NCI-H2171 (cell line): ENCODE measurements around the gene SLC24A3.

Experiments
- DNase-seq: peaks from one replicate; lab custom pipeline; 2025; lab: John Stamatoyannopoulos, UW

Gene SLC24A3

DNA sequence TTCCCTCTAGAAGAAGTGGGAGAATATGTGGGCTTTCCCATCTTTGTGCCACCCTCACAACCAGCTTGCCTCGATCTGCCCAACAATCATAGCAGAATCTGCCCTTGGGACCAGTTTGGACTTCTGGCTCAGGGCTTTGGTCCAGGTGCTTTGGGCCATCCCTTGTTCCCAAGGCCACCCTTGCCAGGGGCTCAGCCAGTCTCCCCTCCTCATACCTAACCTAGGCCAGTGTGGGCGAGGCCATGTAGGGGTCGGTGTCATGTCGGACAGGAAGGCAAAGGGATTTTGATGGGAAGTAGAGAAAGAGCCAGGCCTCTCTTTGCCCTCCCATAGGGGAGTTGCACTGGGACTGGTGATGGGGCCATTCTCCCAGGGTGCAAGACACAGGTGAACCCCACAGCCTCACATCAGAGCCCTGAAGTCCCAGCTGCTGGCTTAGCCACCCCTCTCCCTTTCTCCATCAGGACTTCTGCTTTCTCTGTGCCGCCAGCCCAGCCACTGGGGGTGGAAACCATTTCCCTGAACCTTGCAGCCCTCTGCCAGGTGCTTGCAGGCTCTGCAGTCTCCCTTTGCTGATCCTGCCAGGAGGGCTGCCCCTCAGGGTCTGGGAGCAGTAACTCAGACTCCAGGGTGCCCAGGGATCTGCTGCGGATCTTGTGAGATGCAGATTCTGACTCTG, 60.7 kb downstream of the SLC24A3 start:
- no peak for DNase-seq

DNA sequence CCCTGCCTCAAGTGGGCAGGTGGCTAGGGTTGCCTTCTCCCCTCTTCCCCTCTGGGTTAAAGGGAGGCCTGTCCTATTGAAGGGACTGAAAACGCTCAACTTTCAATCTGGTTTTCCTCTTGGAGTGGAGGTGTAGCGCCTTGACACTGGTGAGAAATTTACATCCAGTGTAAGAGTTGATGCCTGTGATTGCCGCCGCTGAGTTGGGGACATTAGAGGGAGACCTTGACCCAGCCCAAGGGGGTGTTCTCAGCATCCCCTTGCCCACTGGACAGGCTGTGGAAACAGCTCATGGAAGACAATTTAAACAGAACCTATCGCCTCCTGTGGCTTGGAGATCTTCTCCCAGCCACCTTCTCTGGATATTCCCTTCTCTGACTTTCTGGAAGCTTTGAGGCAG, 61.6 kb downstream of the SLC24A3 start:
- DNase-seq: no peak

DNA sequence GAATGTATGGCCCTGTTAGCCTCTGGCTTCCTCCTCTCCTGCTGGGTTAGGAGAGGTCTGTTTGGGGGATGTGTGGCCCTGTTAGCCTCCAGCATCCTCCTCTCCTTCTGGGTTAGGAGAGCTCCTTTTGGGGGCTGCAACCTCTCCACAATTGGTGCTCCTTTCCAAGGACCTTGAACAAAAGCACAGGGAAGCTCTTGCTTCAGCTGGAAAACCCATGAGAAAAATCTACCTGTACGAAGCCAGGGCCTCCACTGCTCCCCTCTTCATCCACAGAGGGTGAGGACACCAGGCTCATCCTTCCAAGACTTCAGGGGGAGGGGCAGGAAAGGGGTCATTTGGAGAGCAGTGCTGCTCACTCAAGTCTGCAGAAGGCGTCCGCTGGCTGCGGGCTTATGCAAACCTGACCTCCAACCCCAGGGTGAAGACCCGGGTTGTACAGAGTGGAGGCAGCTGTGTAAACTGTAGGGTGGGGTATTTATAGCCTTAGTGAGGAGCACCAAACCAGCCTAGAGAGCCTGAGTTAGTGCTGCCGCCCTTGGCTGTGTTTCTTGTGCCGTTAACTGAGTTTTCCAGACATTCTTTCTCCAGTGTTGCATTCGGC, 62.1 kb downstream of the SLC24A3 start:
- no peak for DNase-seq

DNA sequence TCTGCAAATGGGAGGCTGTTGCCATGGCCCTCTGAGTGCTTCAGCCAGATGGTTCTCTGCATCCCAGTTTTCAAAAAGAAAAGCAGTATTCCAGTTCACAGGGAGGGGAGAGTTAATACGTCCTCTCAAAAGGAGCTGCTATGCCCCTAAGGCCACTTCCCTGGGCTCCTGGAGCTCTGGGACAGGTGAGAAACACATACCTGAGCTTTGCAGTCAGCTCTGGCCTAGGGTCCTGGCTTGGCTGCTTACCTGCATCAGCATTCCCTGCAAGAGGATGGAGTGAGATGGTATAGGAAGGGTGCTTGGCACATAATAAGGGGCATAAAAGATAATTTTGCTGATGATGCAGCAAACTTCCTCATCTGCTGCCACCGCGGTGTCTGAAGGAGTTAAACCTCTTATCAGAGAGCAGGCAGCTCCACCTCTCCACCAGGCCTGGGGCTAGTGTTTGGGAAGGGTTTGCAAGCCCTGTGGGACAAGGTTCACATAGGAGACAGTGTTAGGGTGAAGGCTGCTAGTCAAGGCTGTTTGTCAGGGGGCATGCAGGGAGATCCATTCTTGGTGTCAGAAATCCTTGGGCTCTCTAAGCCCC, 62.7 kb downstream of the SLC24A3 start:
- no peak for DNase-seq

DNA sequence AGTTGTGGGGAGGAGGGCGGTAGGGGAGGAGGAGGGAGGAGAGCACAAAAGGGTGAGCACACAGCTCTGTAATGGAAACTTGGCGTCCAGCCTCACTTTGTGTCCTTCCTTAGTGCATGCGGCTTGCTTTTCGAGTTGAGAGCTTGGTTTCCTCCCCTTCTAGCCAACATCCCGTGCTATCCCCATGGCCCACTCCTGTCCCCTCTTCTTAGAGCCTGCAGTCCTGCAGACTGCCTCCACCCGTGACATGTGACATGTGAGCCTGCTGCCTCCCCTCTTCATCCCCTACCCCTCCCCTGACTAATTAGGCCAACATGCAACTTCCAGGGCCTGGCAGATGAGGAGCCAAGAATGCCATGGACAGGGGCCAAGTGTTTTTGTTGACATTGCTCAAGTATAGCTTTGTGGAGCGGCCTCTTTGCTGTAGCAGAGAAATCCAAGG, 63.2 kb downstream of the SLC24A3 start:
- DNase-seq: no peak

DNA sequence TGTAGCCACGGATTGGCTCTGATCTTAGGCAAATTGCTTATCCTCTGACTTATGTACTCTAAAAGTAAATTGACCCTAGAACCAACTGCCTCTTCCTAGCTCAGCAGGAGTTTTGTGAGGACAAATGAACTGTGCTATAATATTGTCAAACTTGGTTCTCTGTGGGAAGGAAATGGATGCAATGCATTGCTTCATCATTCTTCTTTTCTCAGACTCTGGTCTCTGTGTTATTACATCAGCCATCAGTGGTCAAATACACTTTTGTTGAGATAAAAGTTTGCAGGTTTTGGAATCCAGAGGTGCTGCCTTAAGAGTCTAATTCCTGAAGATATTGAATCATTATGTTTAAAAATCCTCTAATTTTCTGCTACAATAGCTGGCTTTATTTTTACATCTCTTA, 64.9 kb downstream of the SLC24A3 start:
- no peak for DNase-seq

DNA sequence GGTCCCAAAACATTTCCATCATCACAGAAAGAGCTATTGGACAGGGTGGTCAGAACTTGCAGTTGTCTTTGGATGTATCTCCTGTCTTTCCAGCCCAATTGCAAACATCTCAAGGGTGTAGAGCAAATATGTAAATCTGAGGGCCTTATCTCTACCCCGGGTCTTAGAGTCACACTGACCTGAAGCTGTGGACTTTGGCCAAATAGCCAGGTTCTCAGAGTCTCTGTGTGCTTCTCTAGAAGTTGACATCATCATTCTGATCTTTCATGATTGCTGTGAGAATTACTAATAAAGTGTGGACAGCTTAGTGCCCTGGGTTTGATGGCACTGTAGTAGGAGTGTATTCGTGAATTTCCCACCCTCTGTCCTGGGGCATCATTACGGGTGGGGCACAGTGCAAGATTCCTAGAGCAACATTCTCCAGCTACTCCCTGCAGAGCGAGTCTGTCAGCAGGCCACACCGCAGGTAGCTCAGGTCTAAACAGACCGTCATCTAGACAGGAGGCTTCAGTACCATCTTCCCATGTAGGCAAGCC, 71.1 kb downstream of the SLC24A3 start:
- DNase-seq: no peak

DNA sequence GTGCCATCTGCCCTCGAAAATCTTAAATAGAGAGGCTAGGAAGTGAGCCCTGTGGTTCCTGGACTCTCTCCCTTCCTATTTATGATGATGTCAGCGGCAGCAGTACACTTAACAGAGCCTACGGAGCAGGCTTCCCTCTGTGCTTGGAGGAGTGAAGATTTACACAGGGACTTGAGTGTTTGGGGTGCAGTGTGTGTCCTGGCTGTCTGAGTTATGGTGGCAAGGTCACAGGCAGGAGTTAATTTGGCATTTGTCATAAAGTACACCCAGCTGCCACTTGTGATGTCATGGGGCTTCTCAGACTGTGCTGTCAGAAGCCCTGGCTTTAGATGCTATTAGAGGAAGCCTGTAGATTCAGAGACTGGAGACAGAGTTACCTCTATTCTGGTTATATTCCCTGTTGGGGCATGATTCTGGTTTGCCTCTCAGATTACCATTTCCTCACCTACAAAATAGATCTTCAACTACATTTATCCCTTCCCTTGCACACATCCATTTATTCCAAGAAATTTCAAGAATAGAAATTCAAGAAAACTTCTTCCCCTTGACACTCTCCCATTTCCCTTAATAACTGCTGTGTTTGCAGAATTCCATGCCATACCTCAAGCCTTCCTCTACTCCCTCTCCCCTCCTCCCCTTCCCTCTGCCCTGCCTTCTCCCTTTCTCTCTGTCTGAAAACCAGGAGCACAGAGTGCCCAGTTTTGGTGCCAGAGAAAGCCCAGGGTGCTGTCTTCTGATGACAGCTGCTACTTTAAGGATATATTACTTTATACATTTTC, 72.1 kb downstream of the SLC24A3 start:
- DNase-seq: no peak

DNA sequence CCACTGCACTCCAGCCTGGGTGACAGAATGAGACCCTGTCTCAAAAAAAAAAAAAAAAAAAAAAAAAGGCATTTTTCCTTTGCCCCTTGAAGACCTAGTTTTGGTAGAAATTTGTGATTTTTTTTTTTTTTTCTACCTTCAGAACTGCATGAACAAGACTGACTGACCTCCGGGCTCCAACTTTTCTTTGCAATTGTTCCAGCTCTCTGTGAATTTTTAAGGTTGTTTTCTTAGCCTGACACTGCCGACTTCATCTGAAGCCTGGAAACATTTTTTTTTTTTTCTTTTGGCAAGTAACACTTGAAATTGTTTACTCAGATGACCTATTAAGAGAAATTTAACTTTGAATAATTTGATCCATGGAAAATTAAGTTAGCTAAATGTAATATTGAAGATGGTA, 73.0 kb downstream of the SLC24A3 start:
- DNase-seq: no peak

DNA sequence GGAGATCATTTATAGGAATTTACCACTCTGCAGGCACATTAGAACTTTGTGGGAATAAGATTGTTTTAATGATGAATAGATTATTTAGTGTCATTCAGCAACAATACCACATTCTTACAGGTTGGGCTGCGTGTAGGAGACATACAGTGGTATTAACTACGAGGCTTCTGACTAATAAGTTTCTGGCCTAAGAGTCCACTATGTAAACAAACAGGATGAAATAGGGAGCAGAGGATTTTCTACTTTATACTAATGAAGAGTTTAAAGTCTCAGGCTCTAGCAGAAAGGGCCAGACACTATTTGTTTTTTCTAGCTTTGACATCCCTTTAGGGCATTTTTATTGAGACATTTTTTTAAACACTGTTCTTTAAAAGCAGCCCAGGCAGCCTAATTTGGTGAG, 75.6 kb downstream of the SLC24A3 start:
- no peak for DNase-seq

DNA sequence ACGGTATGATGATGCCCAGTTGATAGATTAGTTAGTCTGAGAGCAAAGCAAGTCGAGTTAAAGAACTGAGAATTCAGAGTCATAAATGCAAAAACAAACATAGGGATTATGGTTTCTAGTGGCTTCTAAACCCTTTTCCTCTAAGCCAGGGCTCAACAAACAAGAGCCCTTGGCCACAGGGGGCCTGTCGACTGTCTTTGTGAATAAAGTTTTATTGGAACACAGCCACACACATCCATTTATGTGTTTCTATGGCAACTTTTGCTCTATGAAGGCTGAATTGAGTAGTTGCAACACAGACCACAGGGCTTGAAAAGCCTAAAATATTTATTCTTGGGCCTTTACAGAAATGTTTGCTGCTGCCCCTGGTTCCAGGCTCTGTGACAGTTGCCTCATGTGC, 76.2 kb downstream of the SLC24A3 start:
- DNase-seq: no peak

DNA sequence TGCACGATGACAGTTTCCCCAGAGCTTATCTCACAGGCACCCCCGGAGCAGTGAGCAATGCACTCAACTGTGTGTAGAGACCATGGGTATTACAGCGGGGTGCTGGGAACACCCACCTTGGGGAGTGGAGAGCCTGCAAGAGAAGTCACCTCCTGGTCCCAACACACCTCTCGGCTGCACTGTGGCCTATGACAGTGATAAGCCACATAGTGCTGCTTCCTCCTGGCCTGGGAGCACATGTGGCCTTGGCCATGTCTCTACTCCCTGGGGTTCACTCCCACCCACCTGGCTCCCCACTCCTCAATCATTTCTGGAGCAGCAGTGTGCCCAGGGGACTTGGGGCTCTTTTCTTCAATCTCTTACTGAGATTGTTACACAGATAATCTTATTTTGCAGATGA, 77.0 kb downstream of the SLC24A3 start:
- no peak for DNase-seq

DNA sequence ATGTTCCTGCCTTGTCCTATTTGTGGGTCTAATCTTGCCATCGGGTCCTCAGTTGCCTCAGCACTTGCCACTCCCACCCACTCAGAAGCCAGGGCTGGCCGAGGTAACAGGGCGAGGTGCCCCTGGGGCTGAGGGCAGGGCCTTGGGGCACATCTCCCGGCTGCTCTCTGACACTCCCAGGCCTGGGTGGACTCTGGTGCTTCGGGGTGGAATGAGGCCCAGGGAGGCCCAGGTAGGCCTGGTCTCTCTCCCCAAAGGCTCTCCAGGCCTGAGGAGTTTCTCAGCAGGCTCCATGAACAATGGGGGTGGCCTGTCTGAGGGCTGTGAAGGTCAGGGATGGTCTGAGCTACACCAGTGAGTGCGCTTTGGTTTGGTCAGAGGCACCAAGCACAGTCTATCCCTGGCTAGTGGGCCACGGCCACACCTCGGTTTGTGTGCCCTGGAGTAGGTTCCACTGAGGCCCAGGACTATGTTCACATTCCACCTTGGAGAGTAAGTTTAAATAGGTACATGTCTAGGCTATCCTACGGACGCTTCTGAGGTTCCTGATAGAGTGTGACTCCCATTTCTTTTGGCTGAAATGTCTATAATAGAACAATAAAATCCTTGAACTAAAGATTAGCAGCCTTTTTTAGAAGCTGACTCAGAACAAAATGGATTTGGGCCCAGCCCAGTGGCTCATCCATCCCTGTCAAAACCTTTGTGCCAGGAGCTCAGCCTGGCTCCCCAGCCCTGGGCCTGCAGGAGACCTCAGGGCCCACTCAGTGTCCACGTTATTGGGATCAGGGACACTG, 78.8 kb downstream of the SLC24A3 start:
- DNase-seq: no peak

DNA sequence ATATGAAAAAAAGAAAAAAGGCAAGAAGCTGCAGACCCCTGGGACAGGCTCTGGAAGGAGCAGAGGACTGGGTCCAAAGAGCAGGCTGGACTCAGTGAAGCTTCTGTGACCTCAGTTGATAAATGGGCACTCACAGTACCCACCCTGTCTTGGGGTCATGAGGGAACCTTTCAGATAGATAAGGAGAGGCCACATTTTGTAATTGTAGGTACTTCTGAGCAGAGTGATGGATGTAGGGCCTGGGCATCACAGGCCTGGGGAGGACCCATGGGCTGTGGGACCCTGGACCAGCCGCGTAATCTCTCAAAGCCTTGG, 79.3 kb downstream of the SLC24A3 start:
- DNase-seq: no peak

DNA sequence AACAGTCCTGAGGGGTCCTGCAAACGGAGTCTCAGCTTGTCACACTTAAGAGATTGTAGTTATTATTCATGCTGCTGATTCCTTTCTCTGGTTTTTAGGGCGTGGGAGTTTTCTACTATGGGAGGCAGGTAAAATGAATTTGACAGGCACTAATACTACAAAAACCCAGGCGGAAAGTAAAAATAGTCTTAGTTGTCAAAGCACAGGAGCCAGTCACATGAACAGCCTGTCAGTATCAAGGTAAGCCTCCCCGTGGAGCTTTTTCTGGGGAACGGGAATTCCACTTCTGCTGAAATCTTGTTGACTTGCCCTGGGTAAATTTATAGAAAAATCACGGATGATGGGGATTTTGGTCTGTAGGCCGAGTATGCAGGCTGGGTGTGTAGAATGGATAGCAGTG, 79.8 kb downstream of the SLC24A3 start:
- DNase-seq: no peak

DNA sequence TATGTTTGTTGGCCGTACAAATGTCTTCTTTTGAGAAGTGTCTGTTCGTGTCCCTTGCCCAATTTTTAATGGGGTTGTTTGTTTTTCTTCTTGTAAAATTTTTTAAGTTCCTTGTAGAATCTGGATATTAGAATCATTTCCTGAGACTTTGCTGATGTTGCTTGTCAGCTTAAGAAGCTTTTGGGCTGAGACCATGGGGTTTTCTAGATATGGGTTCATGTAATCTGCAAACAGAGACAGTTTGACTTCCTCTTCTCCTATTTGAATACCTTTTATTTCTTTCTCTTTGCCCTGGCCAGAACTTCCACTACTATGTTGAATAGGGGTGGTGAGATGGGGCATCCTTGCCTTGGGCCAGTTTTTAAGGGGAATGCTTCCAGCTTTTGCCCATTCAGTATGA, 82.6 kb downstream of the SLC24A3 start:
- no peak for DNase-seq

DNA sequence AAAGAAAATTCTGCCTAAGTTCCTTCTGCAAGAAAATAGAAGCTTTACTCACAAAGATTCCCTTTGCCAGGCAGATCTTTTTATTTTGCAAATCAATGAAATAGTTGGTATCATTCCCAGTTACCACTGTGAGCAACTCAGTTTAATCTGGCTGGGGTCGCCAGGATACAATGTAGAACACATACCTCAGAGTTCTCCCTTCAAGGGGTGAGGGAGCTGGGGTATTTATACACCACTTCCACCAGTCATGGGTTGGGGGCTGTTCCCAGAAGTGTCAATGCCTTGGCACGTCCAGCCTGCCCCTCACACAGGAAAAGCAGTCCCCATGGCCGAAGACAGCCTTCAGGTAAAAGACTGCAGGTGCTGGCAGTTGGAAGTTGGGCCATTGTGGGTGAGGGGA, 86.2 kb downstream of the SLC24A3 start:
- DNase-seq: no peak

DNA sequence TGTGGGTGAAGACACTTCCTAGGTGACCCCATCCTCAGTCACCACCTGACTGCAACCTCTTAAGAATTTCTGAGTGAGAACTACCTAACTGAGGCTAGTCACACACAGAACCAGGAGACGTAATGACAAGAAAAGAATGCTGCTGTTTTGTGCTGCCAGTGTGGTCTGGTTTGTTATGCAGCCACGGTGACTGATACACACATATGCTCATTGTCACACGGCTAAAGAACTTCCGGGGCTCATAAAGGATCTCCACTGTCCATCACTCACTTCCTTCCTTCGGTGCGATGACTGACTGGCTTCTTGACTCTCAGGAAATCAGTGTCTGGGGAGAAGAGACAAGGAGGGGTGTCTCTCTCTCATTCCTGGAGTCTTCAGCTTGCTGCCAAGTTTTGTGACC, 88.0 kb downstream of the SLC24A3 start:
- no peak for DNase-seq

DNA sequence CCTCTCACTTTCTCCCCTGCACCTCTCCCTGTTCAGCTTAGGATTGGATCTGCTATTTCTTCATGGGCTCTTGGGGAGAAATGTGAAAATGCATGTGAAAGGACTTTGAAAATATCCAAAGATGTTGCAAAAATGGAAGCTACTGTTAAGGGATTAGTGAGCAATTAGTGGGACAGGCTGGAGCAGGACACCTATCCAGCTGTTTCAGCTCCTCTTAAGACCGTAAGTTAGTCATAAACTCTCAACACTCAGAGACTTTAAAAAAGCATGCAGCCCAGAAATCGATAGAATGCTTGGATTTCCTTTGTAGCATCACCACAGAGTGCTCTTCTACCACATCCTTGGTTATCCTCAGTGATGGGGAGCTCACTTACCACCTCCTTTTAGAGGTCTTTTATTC, 88.7 kb downstream of the SLC24A3 start:
- DNase-seq: no peak

DNA sequence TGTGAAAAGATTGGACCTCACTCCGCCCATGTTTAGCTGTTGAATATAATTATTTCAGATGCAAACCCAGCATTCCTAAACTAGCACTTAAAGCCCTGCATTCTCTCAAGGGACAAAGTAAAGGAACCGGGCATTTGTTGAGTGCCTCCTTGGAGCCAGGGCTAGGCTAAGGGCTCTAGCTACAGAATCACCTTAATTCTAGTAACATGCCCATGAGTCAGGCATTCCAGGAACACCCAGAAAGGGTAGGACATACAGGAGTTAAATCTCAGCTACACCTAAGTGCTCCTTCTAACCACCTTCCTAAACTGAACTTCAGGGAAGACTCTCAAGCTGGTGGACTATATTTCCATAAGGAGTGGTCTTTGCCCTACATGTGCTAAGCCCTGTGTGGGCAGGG, 89.4 kb downstream of the SLC24A3 start:
- DNase-seq: no peak

DNA sequence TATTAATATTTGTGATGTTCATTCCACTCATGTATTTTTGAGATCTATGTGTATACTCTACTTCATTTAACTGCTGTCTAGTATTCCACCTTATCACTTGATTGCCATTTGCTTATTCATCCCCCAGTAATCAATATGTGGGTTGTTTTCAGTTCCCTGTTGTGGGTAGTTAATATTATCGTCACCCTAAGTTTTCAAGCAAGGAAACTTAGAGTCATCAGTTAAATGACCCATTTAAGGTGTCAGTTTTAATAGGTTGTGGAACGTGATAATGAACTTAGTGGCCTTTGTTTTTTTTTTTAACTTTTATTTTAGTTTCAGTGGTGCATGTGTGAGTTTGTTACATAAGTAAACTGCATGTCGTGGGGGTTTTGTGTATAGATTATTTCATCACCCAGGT, 90.3 kb downstream of the SLC24A3 start:
- no peak for DNase-seq

DNA sequence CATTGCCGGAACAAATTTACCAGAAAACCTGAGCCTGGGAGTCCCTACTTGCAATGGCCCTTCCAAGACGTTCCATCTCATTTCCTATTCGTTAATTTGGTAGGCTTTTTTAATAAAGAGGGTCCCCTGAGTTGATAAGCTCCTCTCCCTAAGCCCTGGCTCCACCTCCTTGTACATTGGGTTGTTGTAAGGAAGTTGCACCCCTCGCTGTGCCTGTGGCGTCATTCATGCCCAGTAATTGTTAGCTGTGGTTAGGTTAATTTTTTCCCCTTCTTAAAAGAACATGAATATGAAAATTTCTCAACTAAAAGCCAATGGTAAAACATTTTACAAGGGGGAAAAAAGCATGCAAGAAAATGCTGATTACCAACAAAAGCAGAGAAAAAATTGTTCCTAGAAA, 91.9 kb downstream of the SLC24A3 start:
- no peak for DNase-seq
